H1 (cell line): Measurements from ENCODE around the gene VMP1. TPM values are rescaled to one million over a fixed set of nuclear protein-coding genes. Genes with fewer than 3 reads are reported as not detected.

Source experiments
- CTCF ChIA-PET: fragments of 300-600 bp; sonication (Branson Sonifier 250); formaldehyde crosslinking; loops from one replicate; lab custom pipeline; 2021; ENCODE audit not compliant: partially characterized antibody; lab: Charles Lee
- POLR2A ChIA-PET: fragments of 300-600 bp; sonication (Branson Sonifier 250); formaldehyde crosslinking; loops from one replicate; lab custom pipeline; 2021; ENCODE audit warnings: inconsistent platforms; ENCODE audit not compliant: partially characterized antibody; lab: Charles Lee
- DNase-seq, 2 experiments: peaks; one replicate each; pipeline versions ENCODE4 v3.0.0 to v3.0.0-alpha.2; 2010 to 2022; ENCODE audit warnings: low spot score in 2 of 2, low read depth in 1 of 2, mixed read lengths in 1 of 2
- FAIRE-seq: peaks from 2 replicates; lab custom pipeline; 2011; peaks lifted over from hg19 to GRCh38; lab: Jason Lieb, UNC
- H2AFZ ChIP-seq: 2 replicates; pipeline ENCODE4 v1.8.1; 2012; ENCODE audit warnings: low read length, inconsistent platforms
- H2AK5ac ChIP-seq: 2 replicates; pipeline ENCODE4 v1.6.1; 2013; ENCODE audit warnings: low read depth, low read length
- H2BK120ac ChIP-seq: replicated peaks from 2 replicates; pipeline ENCODE3; 2013; ENCODE audit warnings: low read depth, low read length, inconsistent platforms
- H2BK12ac ChIP-seq: 2 replicates; pipeline ENCODE4 v1.6.1; 2013; ENCODE audit warnings: low read depth, low read length
- H2BK15ac ChIP-seq: 2 replicates; pipeline ENCODE4 v1.6.1; 2013; ENCODE audit warnings: low read length
- H2BK20ac ChIP-seq: 2 replicates; pipeline ENCODE4 v1.6.1; 2013; ENCODE audit warnings: low read length
- H2BK5ac ChIP-seq: 2 replicates; pipeline ENCODE4 v1.6.1; 2013; ENCODE audit warnings: low read depth, low read length
- H3K14ac ChIP-seq: 2 replicates; pipeline ENCODE4 v1.6.1; 2013; ENCODE audit warnings: inconsistent platforms; ENCODE audit not compliant: insufficient read length
- H3K18ac ChIP-seq: 2 replicates; pipeline ENCODE4 v1.6.1; 2013; ENCODE audit warnings: low read length; ENCODE audit errors: extremely low read depth
- H3K23ac ChIP-seq: 2 replicates; pipeline ENCODE4 v1.6.1; 2013; ENCODE audit warnings: inconsistent platforms; ENCODE audit not compliant: insufficient read length
- H3K23me2 ChIP-seq: 2 replicates; pipeline ENCODE4 v1.6.1; 2013; ENCODE audit warnings: low read depth, low read length
- H3K27ac ChIP-seq: 2 replicates; pipeline ENCODE4 v1.6.1; 2011; ENCODE audit warnings: low read depth, low read length, inconsistent platforms
- H3K27me3 ChIP-seq, 4 experiments: replicated peaks in 1 of 4; 1 replicate in 1 of 4; 2 replicates in 3 of 4; pipeline versions ENCODE4 v1.6.1 to v1.8.1; 2011 to 2013; ENCODE audit warnings: low read length in 3 of 4, mild to moderate bottlenecking in 3 of 4, inconsistent platforms in 2 of 4, mixed read lengths in 2 of 4, moderate library complexity in 1 of 4; ENCODE audit not compliant: control insufficient read depth in 3 of 4, insufficient read depth in 3 of 4; ENCODE audit errors: extremely low read depth in 1 of 4
- H3K36me3 ChIP-seq, 4 experiments: 2 replicates each; pipeline versions ENCODE4 v1.6.1 to v1.8.1; 2011 to 2013; ENCODE audit warnings: mild to moderate bottlenecking in 4 of 4, low read length in 3 of 4, moderate library complexity in 2 of 4, control low read depth in 1 of 4, inconsistent platforms in 1 of 4; ENCODE audit not compliant: insufficient read depth in 4 of 4, control insufficient read depth in 2 of 4
- H3K4ac ChIP-seq: replicated peaks from 2 replicates; pipeline ENCODE3; 2013; ENCODE audit warnings: low read length, low read depth, mixed read lengths, inconsistent platforms; ENCODE audit not compliant: insufficient read length
- H3K4me1 ChIP-seq, 4 experiments: replicated peaks in 1 of 4; 1 replicate in 1 of 4; 2 replicates in 3 of 4; pipeline versions ENCODE4 v1.6.1 to v1.8.1; 2011 to 2013; ENCODE audit warnings: low read length in 3 of 4, inconsistent platforms in 2 of 4, mixed read lengths in 1 of 4; ENCODE audit not compliant: insufficient read depth in 4 of 4, control insufficient read depth in 3 of 4
- H3K4me2 ChIP-seq, 2 experiments: 2 replicates each; pipeline versions ENCODE4 v1.6.1 to v1.8.1; 2011 to 2013; ENCODE audit warnings: low read depth in 2 of 2, low read length in 2 of 2, control low read depth in 1 of 2, inconsistent platforms in 1 of 2, mild to moderate bottlenecking in 1 of 2; ENCODE audit not compliant: insufficient read depth in 1 of 2
- H3K4me3 ChIP-seq, 4 experiments: fragments of 200-600, 300-600 bp in 1 of 4; sonication (generic), shearing (Covaris generic), sonication (Bioruptor Twin) in 1 of 4; 2 replicates each; pipeline versions ENCODE4 v1.5.1 to v1.8.1; 2011 to 2016; ENCODE audit warnings: low read length in 4 of 4, low read depth in 3 of 4, control low read depth in 2 of 4, inconsistent platforms in 2 of 4, mild to moderate bottlenecking in 2 of 4, mixed read lengths in 1 of 4, moderate library complexity in 1 of 4; ENCODE audit not compliant: insufficient read depth in 2 of 4; ENCODE audit errors: extremely low read depth in 1 of 4
- H3K56ac ChIP-seq: replicated peaks from 2 replicates; pipeline ENCODE3; 2013; ENCODE audit warnings: low read depth, mild to moderate bottlenecking, mixed read lengths, low read length, inconsistent platforms; ENCODE audit not compliant: insufficient read length
- H3K79me1 ChIP-seq: 2 replicates; pipeline ENCODE4 v1.6.1; 2013; ENCODE audit warnings: low read depth, low read length, control low read depth
- H3K79me2 ChIP-seq, 2 experiments: 2 replicates each; pipeline versions ENCODE4 v1.6.1 to v1.8.1; 2012 to 2013; ENCODE audit warnings: low read length in 2 of 2, mild to moderate bottlenecking in 2 of 2, inconsistent platforms in 1 of 2; ENCODE audit not compliant: insufficient read depth in 2 of 2, control insufficient read depth in 1 of 2
- H3K9ac ChIP-seq, 4 experiments: replicated peaks in 1 of 4; 1 replicate in 1 of 4; 2 replicates in 3 of 4; pipeline versions ENCODE4 v1.6.1 to v1.8.1; 2011 to 2013; ENCODE audit warnings: low read depth in 3 of 4, low read length in 3 of 4, control low read depth in 2 of 4, mild to moderate bottlenecking in 2 of 4, moderate library complexity in 2 of 4, inconsistent platforms in 1 of 4; ENCODE audit errors: extremely low read depth in 1 of 4
- H3K9me3 ChIP-seq, 2 experiments: 2 replicates each; pipeline versions ENCODE4 v1.6.1 to v1.8.1; 2012 to 2013; ENCODE audit warnings: mild to moderate bottlenecking in 2 of 2, moderate library complexity in 2 of 2, control low read depth in 1 of 2, inconsistent platforms in 1 of 2, low read depth in 1 of 2, low read length in 1 of 2, mixed read lengths in 1 of 2; ENCODE audit not compliant: insufficient read depth in 2 of 2
- H4K20me1 ChIP-seq, 2 experiments: replicated peaks in 1 of 2; 2 replicates each; pipeline versions ENCODE3 to v1.8.1; 2011 to 2013; ENCODE audit warnings: inconsistent platforms in 2 of 2, low read length in 2 of 2, mild to moderate bottlenecking in 1 of 2; ENCODE audit not compliant: insufficient read depth in 2 of 2, control insufficient read depth in 1 of 2
- H4K5ac ChIP-seq: 2 replicates; pipeline ENCODE4 v1.6.1; 2013; ENCODE audit warnings: low read length, low read depth, mixed read lengths, inconsistent platforms; ENCODE audit not compliant: insufficient read length
- H4K8ac ChIP-seq: 2 replicates; pipeline ENCODE4 v1.8.0; 2013; ENCODE audit warnings: mild to moderate bottlenecking, moderate library complexity, low read length, inconsistent platforms; ENCODE audit not compliant: insufficient read depth; ENCODE audit errors: extremely low read depth
- H4K91ac ChIP-seq: replicated peaks from 2 replicates; pipeline ENCODE3; 2013; ENCODE audit warnings: low read length, mixed read lengths, inconsistent platforms; ENCODE audit not compliant: insufficient read length
- WGBS, 2 experiments: shearing (Covaris generic) in 1 of 2; methylation state at CpG; one replicate each; pipeline versions ENCODE4 v1.1.6 to v1.1.7; 2013 to 2015; ENCODE audit warnings: low lambda C conversion rate in 2 of 2, mixed read lengths in 2 of 2, inconsistent platforms in 1 of 2, low coverage in 1 of 2, missing lambda C conversion rate in 1 of 2; ENCODE audit not compliant: insufficient replicate concordance in 2 of 2, insufficient coverage in 1 of 2, insufficient read length in 1 of 2; ENCODE audit errors: extremely low coverage in 1 of 2, missing lambda C conversion rate in 1 of 2; 5-methylcytosine and 5-hydroxymethylcytosine counted together
- polyA plus RNA-seq, 7 experiments: library from polyadenylated mRNA; depleted of rRNA in 3 of 7; stranded (reverse) in 5 of 7; unstranded in 2 of 7; fragments of >200 nt in 5 of 7; fragments of 200-250 nt in 2 of 7; gene quantifications; 1 replicate in 5 of 7; 2 replicates in 1 of 7; 4 replicates in 1 of 7; pipeline versions ENCODE4 v1.2.1 to v1.2.3, GENCODE V29; 2011 to 2013; ENCODE audit warnings: missing spikeins in 2 of 7, mixed read lengths in 2 of 7
- total RNA-seq: library from RNA; stranded (reverse); fragmentation: NEBNext Ultra II Directional; extraction: Animal tissue kit (Norgen Biotek cat#: 25700); gene quantifications from 2 replicates; pipeline ENCODE4 v1.2.1, GENCODE V29; 2021

VMP1 gene
- total and polyA plus RNA-seq, 2 of the 8 experiments (the other 6 are each of a cell fraction or from before 2014, with no cell fraction given): 45.0 to 92.7 TPM

- no peak overlapping the region for H3K27ac ChIP-seq
- H3K4ac ChIP-seq: no peak overlapping the region
- no peak overlapping the region for H2AFZ ChIP-seq
- H3K4me1 ChIP-seq: no peaks in the 10 kb centered on the region
- 83% methylated on average over 6 of the region's 6 CpGs; no CpG with 5 or more reads in 1 of the 2 experiments for WGBS, 2 experiments
- H3K23ac ChIP-seq: no peak overlapping the region
- no peak overlapping the region for H2BK15ac ChIP-seq
- no peak overlapping the region for H4K5ac ChIP-seq
- H4K20me1 ChIP-seq: no peaks in the 10 kb centered on the region
- no peak overlapping the region for H2BK5ac ChIP-seq
- POLR2A ChIA-PET: interaction anchor here (1.6 kb wide), 1 partner anchor 12 kb away, joined by 6 read pairs; no protein-coding TSS in a partner anchor
- no peak overlapping the region for H3K56ac ChIP-seq
- no peak overlapping the region for H3K14ac ChIP-seq
- H2BK20ac ChIP-seq: no peak overlapping the region
- H3K79me2 ChIP-seq: no peaks in the 10 kb centered on the region
- H3K79me1 ChIP-seq: no peaks in the 10 kb centered on the region
- no peak overlapping the region for H3K18ac ChIP-seq
- no peak overlapping the region for H3K4me2 ChIP-seq
- no peaks in the 10 kb centered on the region for H3K9me3 ChIP-seq
- no peak for FAIRE-seq
- no peak overlapping the region for H2AK5ac ChIP-seq
- CTCF ChIA-PET: interaction anchor here (1.0 to 1.6 kb wide), 2 partner anchors 31 to 51 kb away, joined by 3 to 5 read pairs; no protein-coding TSS in a partner anchor
- no peak overlapping the region for H4K8ac ChIP-seq
- no peak overlapping the region for H2BK12ac ChIP-seq
- DNase-seq: no peak
- H3K27me3 ChIP-seq: no peaks in the 10 kb centered on the region
- H3K36me3 ChIP-seq: no peaks in the 10 kb centered on the region
- no peak overlapping the region for H3K4me3 ChIP-seq
- no peak overlapping the region for H4K91ac ChIP-seq
- no peak overlapping the region for H3K9ac ChIP-seq
- no peak overlapping the region for H2BK120ac ChIP-seq
- H3K23me2 ChIP-seq: no peaks in the 10 kb centered on the region
These were observed 97.5 kb downstream of the VMP1 start for GRCh38 chr17:59804901-59805465.
